Measurements from ENCODE around the gene DPF1. TPM values are rescaled to one million over a fixed set of nuclear protein-coding genes. Genes with fewer than 3 reads are reported as not detected.

Gene DPF1
- total RNA-seq, 1 donor from 2014 or later = 2.4 TPM

- no peak for TF ChIP-seq CTCF (IDR thresholded peaks at IDR 0.05)
- H3K4me3 Mint-ChIP-seq (ENCODE audit: unreplicated experiment) = no peak overlapping the region
- no peaks in the 10 kb centered on the region for H3K27me3 Mint-ChIP-seq (ENCODE audit: low read depth)
- H3K4me1 Mint-ChIP-seq (ENCODE audit: low read depth) = peaks cover 57% of the 10 kb centered on the region
- H3K36me3 Mint-ChIP-seq (ENCODE audit: low read depth) = no peaks in the 10 kb centered on the region
- peak overlapping the region; percentile 82 for H3K27ac Mint-ChIP-seq (ENCODE audit: unreplicated experiment)
- no peaks in the 10 kb centered on the region for H3K9me3 Mint-ChIP-seq (ENCODE audit: low read depth)
- DNase-seq (ENCODE audit: low spot score) = no peak
Observed at GRCh38 chr19:38266981-38267597, 43.1 kb upstream of the DPF1 start.

GRCh38 chr19:38265921-38266429, 42.0 kb upstream of the DPF1 start:
- peak overlapping the region; percentile 60 for H3K27ac Mint-ChIP-seq (ENCODE audit: unreplicated experiment)
- H3K4me3 Mint-ChIP-seq (ENCODE audit: unreplicated experiment) = peak overlapping the region; percentile 3
- no peaks in the 10 kb centered on the region for H3K9me3 Mint-ChIP-seq (ENCODE audit: low read depth)
- no peaks in the 10 kb centered on the region for H3K27me3 Mint-ChIP-seq (ENCODE audit: low read depth)
- DNase-seq (ENCODE audit: low spot score) = no peak
- H3K36me3 Mint-ChIP-seq (ENCODE audit: low read depth) = no peaks in the 10 kb centered on the region
- TF ChIP-seq CTCF (IDR thresholded peaks at IDR 0.05) = no peak
- peaks cover 55% of the 10 kb centered on the region for H3K4me1 Mint-ChIP-seq (ENCODE audit: low read depth)

GRCh38 chr19:38265213-38265861, 41.3 kb upstream of the DPF1 start:
- Mint-ChIP-seq H3K27me3 (ENCODE audit: low read depth) (no peaks in the 10 kb centered on the region), H3K9me3 (ENCODE audit: low read depth) (no peaks in the 10 kb centered on the region), H3K4me3 (ENCODE audit: unreplicated experiment) (peak overlapping the region; percentile 41), H3K4me1 (ENCODE audit: low read depth) (peaks cover 48% of the 10 kb centered on the region), H3K36me3 (ENCODE audit: low read depth) (no peaks in the 10 kb centered on the region), H3K27ac (ENCODE audit: unreplicated experiment) (peak overlapping the region; percentile 60)
- DNase-seq (ENCODE audit: low spot score) = no peak
- TF ChIP-seq CTCF (IDR thresholded peaks at IDR 0.05) = no peak

GRCh38 chr19:38264486-38265212, 40.6 kb upstream of the DPF1 start, which contains the start of gene SPINT2:
Gene SPINT2 (plus strand): TSS chr19:38264573. CDS start chr19:38264893, 320 bp downstream.
- Mint-ChIP-seq H3K4me3 (ENCODE audit: unreplicated experiment) (peak within 1 kb of the TSS; percentile 66), H3K36me3 (ENCODE audit: low read depth) (no peaks in the 10 kb centered on the region), H3K4me1 (ENCODE audit: low read depth) (peaks cover 41% of the 10 kb centered on the region), H3K9me3 (ENCODE audit: low read depth) (no peaks in the 10 kb centered on the region), H3K27me3 (ENCODE audit: low read depth) (no peaks in the 10 kb centered on the region), H3K27ac (ENCODE audit: unreplicated experiment) (peak within 1 kb of the TSS; percentile 86)
- TF ChIP-seq CTCF (IDR thresholded peaks at IDR 0.05) = no peak
- DNase-seq (ENCODE audit: low spot score) = no peak
